HFFc6 (cell line): ENCODE measurements around the gene E2F6. TPM values are rescaled to one million over a fixed set of nuclear protein-coding genes. Genes with fewer than 3 reads are reported as not detected.

Source experiments
- DNase-seq: peaks from one replicate; pipeline ENCODE4 v3.0.0-alpha.2; 2018
- H3K27ac Mint-ChIP-seq: 2 replicates; pipeline ENCODE4 v1.8.0; 2020; ENCODE audit warnings: mild to moderate bottlenecking, mixed read lengths
- H3K27me3 Mint-ChIP-seq: 2 replicates; pipeline ENCODE4 v1.8.0; 2021; ENCODE audit warnings: mild to moderate bottlenecking, moderate library complexity, mixed read lengths; ENCODE audit not compliant: insufficient read depth
- H3K36me3 Mint-ChIP-seq: 2 replicates; pipeline ENCODE4 v1.8.0; 2021; ENCODE audit warnings: low read depth, mixed read lengths
- H3K4me1 Mint-ChIP-seq: 2 replicates; pipeline ENCODE4 v1.8.0; 2020; ENCODE audit warnings: low read depth, mixed read lengths
- H3K4me3 Mint-ChIP-seq: 2 replicates; pipeline ENCODE4 v1.8.0; 2020; ENCODE audit warnings: mild to moderate bottlenecking, moderate library complexity, mixed read lengths
- H3K9me3 Mint-ChIP-seq: 2 replicates; pipeline ENCODE4 v1.8.0; 2020; ENCODE audit warnings: mild to moderate bottlenecking, mixed read lengths
- CTCF ChIP-seq: fragments of 200-600 bp; sonication (generic); IDR thresholded peaks from 2 replicates; pipeline ENCODE4 v1.5.0; 2021; ENCODE audit warnings: antibody characterized with exemption, mild to moderate bottlenecking
- total RNA-seq, 6 experiments: library from RNA; stranded (reverse); fragmentation: NEBNext Ultra II Directional; extraction: Animal tissue kit (Norgen Biotek cat#: 25700); gene quantifications; 2 replicates in 1 of 6; 3 replicates in 5 of 6; pipeline ENCODE4 v1.2.3, GENCODE V29; 2021

E2F6 gene
- total RNA-seq, 6 experiments from 2014 or later: 8.9 to 11.3 (median 10.3) TPM

GRCh38 chr2:11478899-11479605 lies 13.1 kb upstream of the E2F6 start:
- H3K27me3 Mint-ChIP-seq: peaks cover 40% of the 10 kb centered on the region
- TF ChIP-seq CTCF: no peak
- DNase-seq: no peak
- no peaks in the 10 kb centered on the region for H3K9me3 Mint-ChIP-seq
- H3K4me3 Mint-ChIP-seq: no peak overlapping the region
- no peaks in the 10 kb centered on the region for H3K36me3 Mint-ChIP-seq
- peaks cover 7% of the 10 kb centered on the region for H3K4me1 Mint-ChIP-seq
- no peak overlapping the region for H3K27ac Mint-ChIP-seq

GRCh38 chr2:11477994-11478393 lies 12.0 kb upstream of the E2F6 start:
- H3K4me1 Mint-ChIP-seq: peaks cover 2% of the 10 kb centered on the region
- H3K9me3 Mint-ChIP-seq: no peaks in the 10 kb centered on the region
- peak; percentile 99 for TF ChIP-seq CTCF
- no peak overlapping the region for H3K4me3 Mint-ChIP-seq
- no peaks in the 10 kb centered on the region for H3K36me3 Mint-ChIP-seq
- no peak overlapping the region for H3K27ac Mint-ChIP-seq
- peak; percentile 78 for DNase-seq
- peaks cover 40% of the 10 kb centered on the region for H3K27me3 Mint-ChIP-seq

- Mint-ChIP-seq H3K4me3 (no peak overlapping the region), H3K4me1 (no peaks in the 10 kb centered on the region), H3K27ac (no peak overlapping the region), H3K9me3 (no peaks in the 10 kb centered on the region), H3K27me3 (peaks cover 35% of the 10 kb centered on the region), H3K36me3 (no peaks in the 10 kb centered on the region)
- no peak for DNase-seq
- TF ChIP-seq CTCF: no peak
These were observed 7.9 kb upstream of the E2F6 start for GRCh38 chr2:11473659-11474433.

GRCh38 chr2:11467749-11468148 lies 1.8 kb upstream of the E2F6 start:
- Mint-ChIP-seq H3K4me3 (no peak overlapping the region), H3K27ac (no peak overlapping the region), H3K27me3 (peaks cover 19% of the 10 kb centered on the region), H3K9me3 (no peaks in the 10 kb centered on the region), H3K36me3 (peaks cover 25% of the 10 kb centered on the region), H3K4me1 (peaks cover 34% of the 10 kb centered on the region)
- TF ChIP-seq CTCF: no peak
- DNase-seq: no peak

- DNase-seq: no peak
- H3K27me3 Mint-ChIP-seq: peaks cover 15% of the 10 kb centered on the region
- H3K9me3 Mint-ChIP-seq: no peaks in the 10 kb centered on the region
- no peak overlapping the region for H3K27ac Mint-ChIP-seq
- no peak overlapping the region; the same call in 1 of the 2 replicates for H3K4me3 Mint-ChIP-seq
- H3K4me1 Mint-ChIP-seq: peaks cover 40% of the 10 kb centered on the region
- TF ChIP-seq CTCF: no peak
- peaks cover 30% of the 10 kb centered on the region for H3K36me3 Mint-ChIP-seq
These were observed 1.2 kb upstream of the E2F6 start for GRCh38 chr2:11467129-11467649.
